Lower leg skin (tissue), 3 donors: ENCODE results near the gene IQCH.
"Not testable (repeated sequence)": the region's sequence is repeated elsewhere in the genome, so short reads cannot be mapped to it uniquely, and the experiment has no call there.

Experiments
- CTCF ChIP-seq, 3 donors: fragments of 450-650 bp; IDR thresholded peaks; one replicate each; pipeline ENCODE4 v1.5.1; 2016; ENCODE audit warnings: antibody characterized with exemption in 3 of 3, mild to moderate bottlenecking in 3 of 3, moderate library complexity in 2 of 3
- POLR2A ChIP-seq, 2 donors: fragments of 450-650 bp; IDR thresholded peaks; one replicate each; pipeline ENCODE4 v1.6.1; 2016 to 2017; ENCODE audit warnings: antibody characterized with exemption in 2 of 2, mild to moderate bottlenecking in 1 of 2, moderate library complexity in 1 of 2

GRCh38 chr15:67246606-67247005 is 8.0 kb upstream of the IQCH start:
- TF ChIP-seq CTCF, POLR2A (IDR thresholded peaks at IDR 0.05): not testable (repeated sequence)
